ENCODE data around the gene TCF7.

TCF7 gene

DNA sequence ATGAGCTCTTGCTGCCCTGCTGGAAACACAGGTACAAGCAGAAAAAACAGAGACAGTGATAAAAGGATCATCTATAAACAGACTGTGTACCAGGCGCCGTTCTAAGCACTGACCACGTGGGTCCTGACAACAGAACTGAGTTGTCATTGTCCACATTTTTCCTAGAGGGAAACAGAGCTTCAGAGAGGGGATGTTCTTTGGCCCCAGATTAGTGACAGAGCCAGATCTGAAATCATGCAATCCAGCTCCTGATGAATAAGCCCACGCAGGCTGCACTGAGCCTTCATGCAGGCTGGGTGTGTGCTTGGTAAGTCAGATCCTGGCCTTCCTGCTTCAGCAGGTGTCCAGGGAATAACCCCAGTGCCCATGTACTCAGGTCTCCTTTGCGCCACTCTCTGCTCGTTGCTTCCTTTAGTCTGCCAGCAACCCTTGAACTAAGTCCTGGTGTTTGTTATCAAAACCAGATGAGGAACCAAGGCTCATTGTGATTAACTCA lies 22.8 kb upstream of the TCF7 start:
- DNase-seq, result no peak

GRCh38 chr5:134092875-134093274 lies 21.6 kb upstream of the TCF7 start:
- no peak for DNase-seq

DNA sequence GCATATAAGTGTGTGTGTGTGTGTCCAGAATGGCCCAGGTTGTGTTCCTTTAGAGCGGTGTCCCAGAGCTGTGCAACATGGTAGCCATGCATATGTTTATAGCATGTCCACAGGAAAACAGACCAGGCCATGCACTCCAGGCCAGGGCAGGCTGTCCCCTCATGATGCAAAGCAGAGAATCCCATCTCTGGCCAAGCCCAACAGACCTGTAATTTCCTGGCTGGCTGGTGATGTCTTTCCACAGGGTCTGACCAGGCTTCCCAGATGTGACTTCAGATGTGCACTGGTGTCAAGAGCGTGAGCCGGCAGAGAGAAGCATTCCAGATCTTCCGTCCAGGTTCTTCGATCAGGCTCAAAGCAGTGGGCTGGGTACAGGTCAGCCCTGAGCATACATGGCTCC lies 21.1 kb upstream of the TCF7 start:
- no peak for DNase-seq

DNA sequence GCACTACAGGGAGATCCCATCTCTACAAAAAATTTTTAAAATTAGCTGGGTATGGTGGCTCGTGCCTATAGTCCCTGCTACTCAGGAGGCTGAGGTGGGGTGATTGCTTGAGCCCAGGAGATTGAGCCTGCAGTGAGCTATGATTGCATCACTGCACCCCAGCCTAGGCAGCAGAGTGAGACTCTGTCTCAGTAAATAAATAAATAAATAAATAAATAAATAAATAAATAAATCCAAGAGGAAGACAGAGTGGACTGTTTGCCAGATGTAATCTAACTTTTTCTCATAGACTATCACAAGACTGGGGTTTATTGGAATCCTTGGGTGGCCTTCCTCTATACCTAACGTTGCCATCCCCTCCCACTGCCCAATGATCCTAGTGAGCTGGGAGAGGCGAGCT lies 19.2 kb upstream of the TCF7 start:
- DNase-seq, result no peak

- no peak for DNase-seq
Observed at GRCh38 chr5:134095887-134096589, 18.4 kb upstream of the TCF7 start.

DNA sequence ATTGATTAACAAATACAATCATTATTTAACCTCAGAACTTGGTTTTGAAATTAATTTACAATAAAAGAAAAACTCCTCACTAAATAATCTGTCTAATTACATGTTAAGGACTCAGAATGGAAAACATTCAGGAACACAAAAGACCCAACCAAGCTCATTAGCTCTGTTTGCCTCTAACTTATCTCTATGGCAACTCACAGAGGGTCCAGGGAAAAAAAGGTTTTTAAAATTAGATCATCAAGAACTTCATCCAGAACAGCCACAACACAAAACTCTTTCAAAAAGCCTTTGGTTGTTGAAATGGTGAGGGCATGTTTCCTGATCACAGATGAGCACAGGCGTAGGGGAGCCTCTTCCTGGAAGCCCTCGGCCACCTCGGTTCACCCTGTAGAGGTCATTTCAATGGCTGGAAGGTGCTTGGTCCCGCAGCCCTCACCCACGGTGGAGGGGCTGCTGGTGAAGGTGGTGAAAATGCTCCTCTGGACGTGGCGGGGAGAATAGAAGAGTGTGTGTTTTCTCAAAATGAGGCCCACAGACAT lies 17.2 kb upstream of the TCF7 start:
- no peak for DNase-seq

GRCh38 chr5:134098690-134099089 lies 15.8 kb upstream of the TCF7 start:
- DNase-seq, result no peak

DNA sequence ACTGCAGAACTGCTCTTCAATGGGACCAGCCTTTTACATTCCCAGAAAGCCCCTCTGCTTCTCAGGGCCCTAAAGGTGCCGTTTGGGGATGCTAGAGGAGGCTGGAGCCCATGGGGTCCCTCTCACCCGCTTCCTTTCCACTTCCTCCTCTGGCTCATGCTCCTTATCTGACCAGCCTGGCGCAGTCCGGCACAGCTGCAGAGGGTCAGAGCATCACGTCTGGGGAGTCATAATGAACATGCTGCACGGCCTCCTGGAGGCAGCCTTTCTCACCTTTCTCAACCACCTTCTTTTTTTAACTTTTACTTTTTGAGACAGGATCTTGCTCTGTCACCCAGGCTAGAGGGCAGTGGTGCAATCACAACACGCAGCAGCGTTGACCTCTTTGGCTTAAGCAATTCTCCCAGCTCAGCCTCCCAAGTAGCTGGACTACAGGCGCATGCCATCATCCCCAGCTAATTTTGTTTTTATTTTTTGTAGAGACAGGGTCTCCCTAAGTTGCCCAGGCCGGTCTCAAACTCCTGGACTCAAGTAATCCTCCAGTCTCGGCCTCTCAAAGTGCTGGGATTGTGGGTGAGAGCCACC lies 15.1 kb upstream of the TCF7 start:
- DNase-seq, result no peak

DNA sequence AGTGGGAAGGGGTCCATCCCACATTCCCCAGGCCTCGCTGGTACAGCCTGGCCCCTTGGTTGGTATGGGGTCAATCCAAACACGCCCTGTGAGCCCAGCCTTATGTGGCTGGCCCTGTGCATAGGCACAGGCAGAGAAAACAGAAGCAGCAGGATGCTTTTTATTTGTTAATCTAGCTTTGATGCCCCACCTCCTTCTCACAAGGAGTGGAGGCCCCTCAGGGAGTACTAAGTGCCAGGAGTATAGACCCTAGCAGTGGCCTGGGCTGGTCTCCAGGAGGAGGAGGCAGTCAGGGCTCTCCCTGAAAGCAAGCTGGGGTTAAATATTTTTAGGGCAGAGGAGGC lies 14.6 kb upstream of the TCF7 start:
- DNase-seq, result no peak

DNA sequence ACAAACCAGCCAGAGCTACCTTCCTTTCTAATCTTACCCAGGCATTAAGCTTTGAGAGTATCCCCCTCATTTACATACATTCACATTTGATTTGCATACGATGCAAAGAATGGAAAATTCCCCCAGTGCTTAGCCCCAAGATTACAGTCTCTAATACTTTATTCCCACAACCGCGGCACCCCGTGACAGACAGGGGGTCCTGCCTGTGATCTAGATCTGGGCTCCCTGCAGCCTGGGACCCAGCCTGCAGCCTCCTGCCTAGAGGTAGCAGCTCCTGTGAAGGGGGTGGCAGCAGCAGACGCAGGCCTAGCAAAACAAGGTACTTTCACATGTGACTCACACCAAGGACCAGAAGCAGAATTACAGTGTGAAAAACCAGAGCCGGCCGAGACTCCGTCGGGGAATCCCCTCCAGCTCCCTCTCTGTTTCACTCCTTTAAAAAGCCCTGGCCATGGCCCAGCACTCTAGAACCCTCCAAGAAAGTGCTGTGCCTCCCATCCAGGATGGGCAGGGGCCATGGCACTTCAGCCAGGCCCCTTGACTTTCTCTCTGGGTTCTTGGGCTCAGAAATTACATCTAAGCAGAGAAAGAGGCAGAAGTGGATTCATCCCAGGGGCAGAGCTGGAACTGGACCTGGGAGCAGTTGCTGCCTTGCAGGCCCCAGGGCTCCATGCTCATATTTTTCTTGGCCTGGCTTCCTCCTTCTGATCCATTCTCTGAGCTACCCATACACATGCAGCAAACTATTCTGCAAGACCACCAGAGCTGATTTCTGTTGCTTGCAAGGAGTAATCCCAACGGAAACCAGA lies 14.0 kb upstream of the TCF7 start:
- DNase-seq, result no peak

GRCh38 chr5:134101686-134102439 lies 12.6 kb upstream of the TCF7 start:
- DNase-seq, result no peak

GRCh38 chr5:134103397-134103796 lies 11.1 kb upstream of the TCF7 start:
- DNase-seq, result no peak

- no peak for DNase-seq
Observed at GRCh38 chr5:134103998-134104654, 10.4 kb upstream of the TCF7 start.

DNA sequence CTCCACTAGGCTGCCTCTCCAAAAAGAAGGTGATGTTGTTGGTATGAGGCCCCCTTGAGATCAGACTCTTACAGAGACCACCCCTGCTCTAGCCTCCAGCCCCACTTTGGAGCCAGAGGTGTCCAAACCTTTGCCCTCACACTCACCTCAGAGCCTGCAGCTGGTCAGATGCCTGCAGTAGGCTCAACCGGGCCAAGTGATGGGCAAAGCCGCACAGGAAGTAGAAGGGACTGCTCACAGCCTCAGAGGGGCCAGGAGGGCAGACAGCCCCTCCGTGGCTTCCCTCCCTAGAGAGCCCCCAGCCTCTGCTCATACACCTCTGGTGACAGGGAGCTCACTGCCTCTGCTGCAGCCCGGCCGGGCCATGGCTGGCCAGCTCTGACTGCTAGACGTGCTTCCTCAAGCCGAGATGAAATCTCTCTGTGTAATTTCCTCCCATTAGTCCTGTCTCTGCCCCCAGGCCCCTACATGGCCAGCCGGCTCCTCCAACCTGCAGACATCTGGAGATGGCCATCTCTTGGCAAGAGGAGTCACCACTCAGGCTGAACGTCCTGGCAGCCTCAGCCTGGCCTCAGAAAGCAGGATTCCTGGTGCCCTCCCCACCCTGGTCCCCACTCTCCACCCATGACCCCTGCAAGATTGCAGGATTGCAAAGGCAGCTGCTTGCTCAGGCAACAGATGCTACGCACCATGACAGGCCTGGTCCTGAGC lies 7.3 kb upstream of the TCF7 start:
- no peak for DNase-seq

GRCh38 chr5:134107779-134108178 lies 6.7 kb upstream of the TCF7 start:
- DNase-seq, result no peak

- no peak for DNase-seq
Observed at GRCh38 chr5:134110382-134110781, 4.1 kb upstream of the TCF7 start.

DNA sequence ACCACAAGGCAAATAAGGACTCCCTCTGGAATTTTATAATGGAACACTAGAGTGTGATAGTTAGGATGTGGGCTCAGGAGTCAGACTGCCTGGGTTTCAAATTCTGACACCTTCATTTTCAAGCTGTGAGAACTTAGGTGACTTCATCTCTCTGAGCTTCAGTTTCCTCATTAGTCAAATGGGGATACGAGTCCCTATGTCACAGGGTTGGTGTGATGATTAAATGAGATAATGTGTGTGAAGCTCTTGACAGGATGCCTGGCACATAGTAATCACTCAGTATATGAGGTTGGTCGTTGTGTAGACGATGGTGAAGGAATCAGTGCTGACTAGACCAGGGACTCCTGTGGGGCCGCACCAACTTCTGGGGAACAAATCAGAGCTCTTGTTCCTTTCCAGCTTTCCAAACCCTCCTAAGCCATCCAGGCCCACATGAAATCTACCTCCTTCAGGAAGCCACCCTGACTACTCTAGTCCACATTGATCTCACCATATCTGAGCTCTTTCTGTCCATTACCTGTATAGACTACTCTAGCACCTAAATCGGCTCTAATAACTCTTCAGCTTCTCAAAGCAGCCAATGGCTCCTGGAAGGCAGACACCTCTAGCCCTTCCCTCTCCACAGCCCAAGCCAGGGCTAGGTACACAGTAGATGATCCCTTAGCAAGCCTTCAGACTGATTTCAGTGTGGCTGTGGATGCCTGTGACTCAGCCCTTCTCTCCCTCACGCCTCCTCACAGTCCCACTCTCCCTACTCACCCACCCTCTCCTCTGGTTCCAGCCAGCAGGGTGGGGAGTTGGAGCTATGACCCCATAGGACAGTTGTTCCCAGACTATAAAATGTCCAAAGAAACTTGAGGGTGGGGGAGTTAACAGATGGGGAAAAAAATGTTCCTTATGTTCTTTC lies 2.5 kb upstream of the TCF7 start:
- no peak for DNase-seq

- no peak for DNase-seq
Observed at GRCh38 chr5:134112726-134113362, 1.6 kb upstream of the TCF7 start.

- DNase-seq, result no peak
Observed at GRCh38 chr5:134113363-134113889, 1.1 kb upstream of the TCF7 start.

Measured in NCI-H446 treated with DMSO at 0.1 percent for 48 hours (cell line).